CD4-positive, alpha-beta T cell (primary cell): Measurements from ENCODE around the gene TTC21A. TPM values are rescaled to one million over a fixed set of nuclear protein-coding genes. Genes with fewer than 3 reads are reported as not detected.

Experiments used
- ATAC-seq: fragments of 200-7000 bp; cut with Tn5 transposase; one replicate; pipeline ENCODE4 v1.10.0; 2022; ENCODE audit warnings: mild to moderate bottlenecking; ENCODE audit not compliant: poor library complexity
- CTCF ChIA-PET: fragments of 350-600 bp; sonication (Branson Sonifier 250); formaldehyde crosslinking; loops from one replicate; lab custom pipeline; 2021; ENCODE audit warnings: antibody characterized with exemption, inconsistent platforms; lab: Charles Lee
- POLR2A ChIA-PET: fragments of 350-600 bp; sonication (Branson Sonifier 250); formaldehyde crosslinking; loops from one replicate; lab custom pipeline; 2021; ENCODE audit warnings: antibody characterized with exemption, inconsistent platforms; lab: Charles Lee
- DNase-seq, 14 experiments: peaks; one replicate each; pipeline ENCODE4 v3.0.0-alpha.2; 2013 to 2020; ENCODE audit warnings: mixed read lengths in 2 of 14
- H3K27ac ChIP-seq, 2 donors: one replicate each; pipeline versions ENCODE4 v1.5.1 to v1.7.0; 2013; ENCODE audit warnings: low read length in 2 of 2, low read depth in 1 of 2, mild to moderate bottlenecking in 1 of 2
- H3K27me3 ChIP-seq, 2 experiments: 1 replicate in 1 of 2; 2 replicates in 1 of 2; pipeline versions ENCODE4 v1.6.1 to v1.7.0; 2013; ENCODE audit warnings: low read length in 2 of 2, control low read depth in 1 of 2, mild to moderate bottlenecking in 1 of 2, moderate library complexity in 1 of 2; ENCODE audit not compliant: insufficient read depth in 2 of 2, control insufficient read depth in 1 of 2
- H3K36me3 ChIP-seq: one replicate; pipeline ENCODE4 v1.6.1; 2013; ENCODE audit warnings: low read length, control low read depth; ENCODE audit not compliant: insufficient read depth
- H3K4me1 ChIP-seq: one replicate; pipeline ENCODE4 v1.6.1; 2013; ENCODE audit warnings: low read length, control low read depth; ENCODE audit not compliant: insufficient read depth
- H3K4me3 ChIP-seq: one replicate; pipeline ENCODE4 v1.5.1; 2013; ENCODE audit warnings: mild to moderate bottlenecking, low read length, moderate library complexity
- H3K9me3 ChIP-seq, 2 experiments: 1 replicate in 1 of 2; 2 replicates in 1 of 2; pipeline versions ENCODE4 v1.6.1 to v1.7.0; 2013; ENCODE audit warnings: low read length in 2 of 2, mild to moderate bottlenecking in 2 of 2, control low read depth in 1 of 2, moderate library complexity in 1 of 2; ENCODE audit not compliant: control insufficient read depth in 1 of 2, insufficient read depth in 1 of 2
- H3K27ac Mint-ChIP-seq: one replicate; pipeline ENCODE4 v1.8.0; 2020; ENCODE audit warnings: mixed read lengths
- H3K27me3 Mint-ChIP-seq: one replicate; pipeline ENCODE4 v1.8.0; 2021; ENCODE audit warnings: mixed read lengths
- H3K36me3 Mint-ChIP-seq: one replicate; pipeline ENCODE4 v1.8.0; 2021; ENCODE audit warnings: low read depth, mixed read lengths
- H3K4me1 Mint-ChIP-seq: one replicate; pipeline ENCODE4 v1.8.0; 2021; ENCODE audit warnings: low read depth, mixed read lengths
- H3K4me3 Mint-ChIP-seq: one replicate; pipeline ENCODE4 v1.8.0; 2020; ENCODE audit warnings: mild to moderate bottlenecking, mixed read lengths
- H3K9me3 Mint-ChIP-seq: one replicate; pipeline ENCODE4 v1.8.0; 2020; ENCODE audit warnings: mixed read lengths
- CTCF ChIP-seq: fragments of 200-600 bp; IDR thresholded peaks from one replicate; pipeline ENCODE4 v1.8.0; 2022; ENCODE audit warnings: antibody characterized with exemption, mild to moderate bottlenecking
- intact Hi-C, 2 experiments: fragments of 100-400 bp; cut with DNase I in 1 of 2; cut with micrococcal nuclease in 1 of 2; formaldehyde crosslinking; loops; one replicate each; pipeline versions ENCODE4 v1.15.1 to v1.9.0; 2023 to 2025; cut with DNase I, micrococcal nuclease
- total RNA-seq, 174 experiments: library from RNA in 2 of 174; stranded (reverse) in 2 of 174; gene quantifications; one replicate each; pipeline ENCODE4 v1.2.3 and lab custom pipeline; 2021 to 2026

TTC21A gene
- total RNA-seq, 2 experiments from 2014 or later: 4.1 to 5.2 TPM

DNA sequence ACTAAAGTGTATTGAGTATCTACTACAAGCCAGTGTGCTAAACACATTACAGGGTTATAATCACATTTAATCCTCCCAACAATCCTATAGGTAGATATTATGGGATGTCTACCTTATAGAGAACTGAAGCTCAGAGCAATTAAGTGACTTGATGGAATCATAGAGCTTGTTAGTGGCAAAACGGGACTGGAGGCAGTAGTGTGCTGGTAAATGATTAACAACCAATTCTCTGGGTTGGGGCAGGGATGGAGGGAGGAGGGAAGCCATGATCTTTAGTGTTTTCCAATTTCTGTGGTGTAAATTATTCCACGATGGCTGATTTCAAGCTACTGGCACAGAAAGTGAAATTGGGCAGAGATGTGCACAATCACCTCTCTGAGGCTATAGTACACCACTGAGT is 64.4 kb downstream of the TTC21A start:
- no peaks in the 10 kb centered on the region for H3K36me3 Mint-ChIP-seq
- Histone ChIP-seq H3K4me1 (peaks cover 2% of the 10 kb centered on the region), H3K36me3 (no peaks in the 10 kb centered on the region), H3K27ac (no peak overlapping the region), H3K4me3 (no peak overlapping the region), H3K9me3 (no peaks in the 10 kb centered on the region), H3K27me3 (no peaks in the 10 kb centered on the region)
- H3K4me1 Mint-ChIP-seq: no peaks in the 10 kb centered on the region
- H3K9me3 Mint-ChIP-seq: no peaks in the 10 kb centered on the region
- ChIA-PET CTCF (no interaction called here), POLR2A (no interaction called here)
- TF ChIP-seq CTCF: no peak
- intact Hi-C loops: loop anchor here in 1 of 2 experiments (10.0 kb wide), 2 partner anchors 677 to 1167 kb away; partner anchors contain the start of gene EXOG
- DNase-seq: no peak
- ATAC-seq: no peak
- no peak overlapping the region for H3K4me3 Mint-ChIP-seq
- H3K27me3 Mint-ChIP-seq: no peaks in the 10 kb centered on the region
- H3K27ac Mint-ChIP-seq: no peak overlapping the region

GRCh38 chr3:39173318-39174125 is 66.0 kb downstream of the TTC21A start:
- no peak overlapping the region for H3K27ac ChIP-seq
- no peaks in the 10 kb centered on the region for H3K27me3 ChIP-seq
- ChIA-PET CTCF (interaction anchor here (0.9 to 1.1 kb wide), 3 partner anchors 10 to 118 kb away, joined by 3 read pairs; no protein-coding TSS in a partner anchor), POLR2A (interaction anchor here (0.7 kb wide), 1 partner anchor 68 kb away, joined by 3 read pairs; no protein-coding TSS in a partner anchor)
- H3K4me3 ChIP-seq: no peak overlapping the region
- ATAC-seq: no peak
- no peaks in the 10 kb centered on the region for H3K27me3 Mint-ChIP-seq
- no peaks in the 10 kb centered on the region for H3K36me3 ChIP-seq
- intact Hi-C loops: loop anchor here in 1 of 2 experiments (10.0 kb wide), 2 partner anchors 679 to 1169 kb away; partner anchors contain the start of gene EXOG
- H3K4me1 ChIP-seq: peaks cover 13% of the 10 kb centered on the region
- H3K9me3 ChIP-seq: no peaks in the 10 kb centered on the region
- H3K9me3 Mint-ChIP-seq: no peaks in the 10 kb centered on the region
- H3K36me3 Mint-ChIP-seq: no peaks in the 10 kb centered on the region
- H3K4me1 Mint-ChIP-seq: peaks cover 3% of the 10 kb centered on the region
- no peak overlapping the region for H3K27ac Mint-ChIP-seq
- DNase-seq: no peak
- TF ChIP-seq CTCF: no peak
- no peak overlapping the region for H3K4me3 Mint-ChIP-seq

GRCh38 chr3:39176025-39176714 is 68.7 kb downstream of the TTC21A start:
- no peaks in the 10 kb centered on the region for H3K9me3 ChIP-seq
- H3K36me3 ChIP-seq: no peaks in the 10 kb centered on the region
- H3K27me3 ChIP-seq: no peaks in the 10 kb centered on the region
- DNase-seq: no peak
- H3K4me3 Mint-ChIP-seq: peak overlapping the region; percentile 3
- H3K4me1 ChIP-seq: peaks cover 38% of the 10 kb centered on the region
- no peak for TF ChIP-seq CTCF
- H3K4me1 Mint-ChIP-seq: peaks cover 25% of the 10 kb centered on the region
- POLR2A ChIA-PET: interaction anchor here (0.6 kb wide), 1 partner anchor 233 kb away, joined by 3 read pairs; no protein-coding TSS in a partner anchor
- H3K36me3 Mint-ChIP-seq: no peaks in the 10 kb centered on the region
- H3K27me3 Mint-ChIP-seq: no peaks in the 10 kb centered on the region
- H3K27ac Mint-ChIP-seq: peak overlapping the region; percentile 46
- ATAC-seq: no peak
- no peaks in the 10 kb centered on the region for H3K9me3 Mint-ChIP-seq
- H3K4me3 ChIP-seq: no peak overlapping the region
- intact Hi-C loops: loop anchor here in 1 of 2 experiments (10.0 kb wide), 2 partner anchors 681 to 1171 kb away; partner anchors contain the start of gene EXOG
- CTCF ChIA-PET: interaction anchor here (0.6 kb wide), 1 partner anchor 186 kb away, joined by 3 read pairs; no protein-coding TSS in a partner anchor
- H3K27ac ChIP-seq: peak overlapping the region; percentile 8 to 33
